Fibroblast of skin of right biceps (primary cell): ENCODE results near the gene MAPKAP1.
A peak's percentile ranks its signal among the peaks of the same experiment; 100 is the strongest.
"Not testable (repeated sequence)": the region's sequence is repeated elsewhere in the genome, so short reads cannot be mapped to it uniquely, and the experiment has no call there.

Source experiments
- DNase-seq: peaks from one replicate; pipeline ENCODE4 v3.0.0-alpha.2; 2013

MAPKAP1 gene

DNA sequence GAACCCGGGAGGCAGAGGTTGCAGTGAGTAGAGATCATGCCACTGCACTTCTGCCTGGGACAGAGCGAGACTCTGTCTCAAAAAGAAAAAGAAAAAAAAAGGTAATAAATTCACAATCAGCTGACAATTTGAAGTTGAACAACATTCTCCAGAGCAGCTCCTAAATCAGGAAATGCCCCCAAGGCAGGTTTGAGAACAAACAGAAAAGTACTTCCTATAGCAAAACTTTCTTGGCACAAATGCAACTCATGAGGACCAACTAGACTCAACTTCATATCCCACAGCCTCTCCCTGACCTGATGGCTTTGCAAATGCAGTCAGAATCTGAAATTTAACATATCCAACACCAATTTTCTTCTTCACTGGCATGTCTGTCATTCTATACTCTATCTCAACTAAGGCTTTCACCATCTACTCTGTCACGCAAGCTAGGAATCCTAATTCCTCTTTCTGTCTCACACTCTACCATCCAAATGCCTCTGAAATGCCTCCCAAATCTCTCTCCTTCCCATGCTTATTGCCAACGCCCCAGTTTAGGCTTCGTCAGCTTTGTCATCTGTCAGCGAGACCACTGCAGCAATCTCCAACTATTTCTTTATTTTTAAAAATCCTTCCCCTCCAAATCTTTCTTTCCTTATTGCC is 113.3 kb downstream of the MAPKAP1 start:
- no peak for DNase-seq

GRCh38 chr9:125591888-125592287 is 115.1 kb downstream of the MAPKAP1 start:
- DNase-seq: no peak

DNA sequence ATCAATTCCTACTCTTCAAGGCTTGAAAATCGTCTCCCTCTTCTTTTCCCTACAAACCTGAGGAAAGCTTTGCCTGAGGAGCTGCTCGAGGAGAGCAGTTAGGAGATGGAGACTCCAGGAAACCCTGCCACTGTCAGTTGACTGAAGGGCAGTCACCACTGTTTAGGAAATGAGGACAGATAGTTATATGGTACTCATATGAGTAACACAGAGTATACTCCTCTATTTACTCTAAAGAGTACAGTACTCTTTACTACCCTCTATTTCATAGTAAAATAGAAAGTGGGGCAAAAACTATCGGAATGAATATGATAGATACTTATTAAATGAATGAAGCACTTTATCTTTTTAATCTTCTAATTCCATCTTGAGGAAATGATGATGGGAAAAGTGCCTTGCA is 115.8 kb downstream of the MAPKAP1 start:
- DNase-seq: no peak

DNA sequence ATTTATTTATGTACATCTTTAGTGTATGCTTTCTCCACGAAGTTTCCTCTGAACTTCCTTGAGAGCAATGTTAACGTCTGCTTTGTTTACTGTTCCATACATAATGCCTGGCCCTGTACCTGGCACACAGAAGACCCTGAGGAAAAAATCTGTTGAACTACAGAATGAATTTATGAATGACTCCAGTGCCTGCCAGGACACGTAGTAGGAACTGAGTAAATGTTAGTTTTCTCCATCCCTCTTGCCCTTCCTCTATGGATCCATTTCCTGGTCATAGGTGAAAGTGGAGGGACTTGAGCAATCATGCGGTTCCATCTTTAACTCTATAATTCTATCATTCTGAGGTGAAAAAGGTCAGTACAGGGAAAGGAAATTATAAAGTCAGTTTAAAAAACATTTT is 117.7 kb downstream of the MAPKAP1 start:
- no peak for DNase-seq

- DNase-seq: no peak
Measured at GRCh38 chr9:125587819-125588460, 119.1 kb downstream of the MAPKAP1 start.

GRCh38 chr9:125586172-125586511 is 120.9 kb downstream of the MAPKAP1 start:
- no peak for DNase-seq

DNA sequence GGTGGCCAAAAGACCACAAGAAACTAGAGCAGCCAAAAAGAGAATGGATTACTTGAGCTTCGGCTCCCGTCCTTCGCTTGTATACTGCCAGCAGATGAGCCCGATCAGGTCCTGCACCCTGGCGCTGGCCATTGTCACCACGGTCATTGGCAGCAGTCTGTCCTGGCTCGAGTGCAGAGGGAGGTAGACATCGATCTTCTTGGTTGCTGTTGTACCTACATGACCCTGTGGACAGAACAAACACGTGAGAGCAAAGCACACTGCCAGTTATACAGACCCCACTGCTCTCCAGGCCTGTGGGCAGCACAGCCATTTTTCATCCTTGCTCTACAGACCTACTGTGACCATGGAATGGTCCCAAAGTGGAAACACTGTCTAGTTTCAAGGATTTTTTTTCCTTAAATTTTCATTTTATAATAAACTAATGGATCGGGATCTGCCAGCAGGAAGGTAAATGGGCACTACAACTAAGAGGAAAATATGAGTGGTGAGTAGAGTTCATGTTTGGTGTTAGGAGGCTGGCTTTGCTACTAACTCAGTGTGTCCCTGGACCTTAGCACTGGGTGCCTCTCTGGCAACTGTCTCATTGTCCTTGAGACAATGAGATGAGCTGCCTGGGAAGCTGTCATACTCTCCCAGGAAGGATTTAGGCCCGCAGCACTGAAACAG is 121.4 kb downstream of the MAPKAP1 start:
- no peak for DNase-seq

DNA sequence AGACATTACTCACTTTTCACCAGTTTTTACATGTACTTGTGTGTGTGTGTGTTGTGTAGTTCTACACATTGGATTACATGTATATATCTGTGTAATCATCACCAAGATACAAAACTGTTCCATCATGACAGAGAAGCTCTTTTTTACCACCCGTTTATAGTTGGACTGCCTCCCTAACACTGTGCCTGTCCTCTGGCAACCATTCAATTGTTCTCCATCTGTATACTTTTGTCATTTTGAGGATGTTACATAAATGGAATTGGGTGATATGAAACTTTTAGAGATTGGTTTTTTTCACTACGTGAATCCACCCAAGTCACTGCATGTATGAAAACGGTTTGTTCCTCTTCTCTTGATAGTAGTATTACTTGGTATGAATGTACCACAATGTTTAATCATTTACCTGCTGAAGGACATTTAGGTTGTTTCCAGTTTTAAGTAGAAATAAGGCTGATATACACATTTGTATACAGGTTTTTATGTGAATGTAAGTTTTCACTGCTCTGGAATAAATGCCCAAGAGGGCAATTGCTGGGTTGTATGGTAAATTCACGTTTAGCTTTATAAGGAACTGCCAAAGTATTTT is 126.2 kb downstream of the MAPKAP1 start:
- DNase-seq: no peak

- no peak for DNase-seq
Measured at GRCh38 chr9:125579030-125579932, 127.7 kb downstream of the MAPKAP1 start.

DNA sequence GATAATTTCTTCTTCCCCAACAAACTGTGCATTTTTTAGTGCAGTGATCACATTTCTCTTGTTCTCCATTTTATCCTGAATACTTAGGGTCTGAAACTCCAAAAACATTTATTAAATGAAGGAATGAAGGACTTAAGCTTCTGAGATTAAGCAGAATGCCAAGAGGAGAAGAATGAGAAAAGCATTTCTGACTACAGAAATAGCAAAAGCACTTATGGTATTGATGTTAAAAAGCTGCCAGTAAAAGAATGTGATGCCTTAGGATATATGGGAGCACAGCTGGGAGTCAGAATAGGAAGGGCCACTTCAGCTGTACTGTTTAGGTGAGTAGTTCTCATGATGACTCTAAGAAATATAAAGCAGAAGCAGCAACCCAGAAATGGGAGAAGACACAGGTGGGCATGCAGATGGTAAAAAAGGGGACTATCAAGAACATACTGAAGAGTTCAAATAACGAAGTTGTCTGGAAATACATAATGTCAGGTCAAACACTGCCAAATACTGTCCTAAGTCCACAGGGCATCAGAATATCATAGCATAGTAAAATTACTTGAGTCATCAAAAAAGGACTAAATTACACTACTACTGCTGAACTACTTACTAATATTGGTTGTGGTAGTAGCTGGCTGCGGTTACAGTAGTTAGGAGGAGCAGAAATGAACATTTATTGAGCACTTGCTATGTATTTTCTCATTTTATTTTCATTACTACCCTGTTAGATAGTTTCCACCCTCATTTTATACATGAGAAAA is 132.7 kb downstream of the MAPKAP1 start:
- no peak for DNase-seq

- not testable (repeated sequence) for DNase-seq
Measured at GRCh38 chr9:125572461-125572860, 134.5 kb downstream of the MAPKAP1 start.

DNA sequence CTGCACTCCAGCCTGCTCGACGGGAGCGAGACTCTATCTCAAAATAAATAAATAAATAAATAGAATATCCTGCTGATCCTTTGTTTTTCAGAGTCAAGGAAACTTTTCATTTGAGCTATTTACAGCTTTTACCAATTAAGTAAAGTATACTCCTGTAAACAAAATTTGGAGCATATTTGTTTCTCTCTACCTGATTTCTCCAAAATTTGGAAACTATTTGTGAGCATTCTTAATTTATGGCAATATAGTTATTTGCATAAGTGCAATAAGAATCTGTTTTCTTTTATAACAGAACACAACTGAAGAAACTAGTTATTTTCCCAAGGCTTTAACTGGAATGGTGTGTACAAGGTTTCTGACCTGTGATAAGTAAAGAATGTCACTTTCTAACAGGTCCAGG is 135.2 kb downstream of the MAPKAP1 start:
- not testable (repeated sequence) for DNase-seq

- no peak for DNase-seq
Measured at GRCh38 chr9:125570246-125570645, 136.8 kb downstream of the MAPKAP1 start.

DNA sequence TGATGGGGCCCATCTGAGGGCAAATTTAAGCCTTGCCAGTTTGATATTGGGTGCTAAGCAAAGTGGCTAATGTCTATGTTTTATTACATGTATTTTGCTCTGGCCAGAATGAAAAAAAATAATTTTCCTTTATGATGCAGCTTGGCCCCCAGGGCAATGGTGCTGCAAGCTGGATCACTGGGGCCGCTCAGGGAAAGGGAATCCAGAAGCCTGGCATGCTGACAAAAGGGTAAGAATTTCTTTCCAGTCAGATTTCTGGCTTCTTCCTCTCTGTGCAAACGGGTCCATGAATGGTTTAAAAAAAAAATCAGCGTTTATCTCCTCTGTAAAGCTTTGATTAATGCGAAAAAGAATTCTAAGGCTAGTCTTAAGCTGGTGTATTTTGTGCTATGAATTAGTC is 138.4 kb downstream of the MAPKAP1 start:
- peak; percentile 21 for DNase-seq

- not testable (repeated sequence) for DNase-seq
Measured at GRCh38 chr9:125566051-125566450, 141.0 kb downstream of the MAPKAP1 start.

DNA sequence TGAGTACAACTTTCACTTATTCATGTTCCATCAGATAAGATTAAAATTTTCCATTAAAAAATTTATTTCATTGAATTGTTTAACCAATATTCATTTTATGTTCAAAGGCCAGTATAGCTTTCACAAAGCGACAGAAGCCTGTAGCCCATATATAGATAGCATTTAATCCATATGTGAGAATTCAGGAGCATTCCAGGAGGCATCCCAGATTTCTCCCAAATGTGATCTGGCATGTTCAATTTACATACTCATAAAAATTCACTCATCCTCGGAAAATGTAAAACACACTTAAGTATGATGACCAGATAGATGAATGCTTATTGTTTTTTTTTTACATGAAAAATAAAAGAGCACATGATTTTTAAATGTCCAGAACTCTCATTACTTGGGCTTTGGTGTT is 141.9 kb downstream of the MAPKAP1 start:
- DNase-seq: no peak

DNA sequence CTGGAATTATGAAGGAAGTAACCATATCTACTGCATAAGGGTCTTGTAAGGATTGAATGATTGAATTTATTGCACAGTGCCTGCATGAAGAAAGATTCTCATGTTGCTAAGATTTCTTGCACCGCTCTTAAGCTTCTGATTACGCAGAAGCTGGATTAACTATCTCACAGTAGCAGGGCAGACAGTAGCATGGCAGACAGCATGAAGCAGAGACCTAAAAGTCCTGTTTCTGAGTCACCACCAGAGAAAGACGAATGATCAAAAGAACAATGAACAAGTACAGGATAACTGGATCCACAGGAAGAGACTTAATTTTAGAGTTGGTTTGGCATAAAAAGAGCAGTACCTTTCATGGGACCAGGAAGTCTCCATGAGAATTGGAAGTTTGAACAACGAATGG is 142.4 kb downstream of the MAPKAP1 start:
- no peak for DNase-seq

DNA sequence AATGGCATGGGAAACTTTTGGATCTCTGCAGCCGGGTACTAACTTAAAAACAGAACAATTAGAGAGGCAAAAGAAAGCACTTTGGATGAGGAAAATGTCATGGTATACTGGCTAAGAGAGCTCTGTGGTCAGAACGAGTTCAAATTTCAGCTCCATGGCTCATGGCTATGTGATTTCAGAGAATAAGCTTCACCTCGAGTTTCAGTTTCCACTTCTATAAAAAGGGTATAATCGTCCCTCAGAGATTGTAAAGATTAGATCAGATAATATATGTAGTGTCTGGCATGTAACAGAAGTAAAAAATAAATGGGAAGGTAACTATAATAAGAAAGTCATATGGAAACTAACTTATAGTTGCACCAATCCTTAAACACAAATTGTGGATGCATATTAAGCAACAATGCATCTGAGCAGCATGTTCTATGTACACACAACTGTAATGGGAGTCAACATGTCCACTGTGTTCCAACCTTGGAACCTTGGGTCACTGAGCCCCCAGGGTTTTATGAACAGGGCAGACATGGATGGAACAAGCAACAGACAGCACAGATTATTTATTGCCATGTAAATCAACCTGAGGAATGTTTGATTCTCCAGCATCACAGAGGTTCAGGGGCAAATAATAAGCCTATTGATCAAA is 145.4 kb downstream of the MAPKAP1 start:
- no peak for DNase-seq

DNA sequence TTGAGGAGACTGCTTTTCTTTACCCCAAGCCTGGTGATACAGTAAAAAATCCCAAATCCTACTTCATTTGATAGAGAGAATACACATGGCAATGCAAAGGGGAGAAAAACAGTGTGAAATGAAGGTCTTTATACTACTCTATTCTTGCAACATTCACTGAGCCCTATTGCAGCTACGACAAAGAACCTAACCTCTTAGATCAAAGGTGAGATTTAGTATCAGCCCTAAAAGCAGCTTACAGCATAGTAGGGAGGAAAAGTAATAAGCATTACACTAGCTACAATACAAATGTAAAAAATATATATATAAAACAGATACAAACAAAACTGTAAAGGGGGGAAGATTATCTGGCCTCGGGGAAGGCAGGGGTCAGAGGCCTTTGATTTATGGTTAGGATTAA is 147.1 kb downstream of the MAPKAP1 start:
- DNase-seq: no peak

DNA sequence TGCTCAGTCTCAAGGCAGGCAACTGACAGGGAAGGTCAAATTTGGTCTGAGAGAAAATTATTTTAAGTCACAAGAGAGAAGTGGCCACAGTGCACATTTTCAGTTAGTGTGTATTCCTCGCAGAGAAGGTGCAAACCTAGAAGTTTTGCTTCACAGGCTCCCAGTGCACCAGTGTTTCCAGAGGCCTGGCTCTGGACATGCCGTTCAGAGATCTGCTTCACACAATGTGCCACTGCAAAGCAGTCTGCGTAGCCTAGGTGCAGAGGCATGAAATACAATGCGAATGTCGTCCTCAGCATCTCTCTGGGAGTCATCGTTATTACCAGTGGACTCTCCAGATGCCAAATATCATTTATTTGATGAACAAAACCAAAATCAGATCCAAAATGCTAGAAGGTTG is 147.8 kb downstream of the MAPKAP1 start:
- no peak for DNase-seq

- DNase-seq: peak; percentile 74
Measured at GRCh38 chr9:125558453-125559092, 148.4 kb downstream of the MAPKAP1 start.
